ENCODE data around the gene RSBN1L.

RSBN1L gene

DNA sequence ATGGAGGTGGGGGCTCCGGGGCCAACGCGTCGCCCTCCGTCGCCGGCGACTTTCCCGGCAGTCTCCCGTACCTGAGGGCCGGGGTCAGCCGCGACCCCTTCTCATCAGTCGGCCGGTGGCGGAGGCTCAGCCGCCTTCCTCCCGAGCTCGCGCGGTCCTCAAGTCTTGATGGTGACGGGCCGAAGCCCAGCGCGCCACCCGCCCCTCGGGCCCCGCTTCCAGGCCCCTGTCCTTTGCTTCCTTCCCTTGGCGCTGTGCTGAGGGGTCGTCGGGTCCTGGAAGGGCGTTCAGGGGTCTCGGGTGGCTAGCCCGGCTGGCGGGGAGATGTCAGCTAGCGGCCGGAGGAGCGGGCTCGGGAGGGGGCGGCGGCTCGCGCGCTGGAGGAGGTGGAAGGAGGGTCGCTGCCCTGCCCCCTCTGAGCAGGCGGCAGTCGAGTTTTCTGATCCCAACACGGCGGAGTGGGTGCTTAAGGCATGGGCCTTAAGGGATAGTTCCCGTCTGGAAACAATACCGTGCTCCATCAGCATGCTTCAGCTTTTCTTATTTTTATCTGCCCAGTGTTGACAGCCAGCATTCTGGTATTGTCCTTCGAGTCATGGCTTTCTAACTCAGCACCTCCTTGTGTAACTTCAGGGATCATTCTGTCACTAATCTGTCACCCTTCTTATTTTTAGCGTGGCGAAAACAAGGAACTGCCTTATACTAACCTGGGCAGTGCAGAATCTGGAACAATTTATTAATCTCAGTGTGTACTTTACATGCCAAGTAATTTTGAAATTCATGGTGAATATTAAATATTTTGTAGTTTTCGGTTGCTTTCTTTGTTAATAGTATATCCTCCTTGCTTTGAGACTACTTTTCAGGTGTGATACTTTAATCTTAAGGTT lies 103.1 kb downstream of the RSBN1L start:
- in situ Hi-C loops (cut with MboI; ENCODE audit: low sequenced_read_pairs) = no loop called here

DNA sequence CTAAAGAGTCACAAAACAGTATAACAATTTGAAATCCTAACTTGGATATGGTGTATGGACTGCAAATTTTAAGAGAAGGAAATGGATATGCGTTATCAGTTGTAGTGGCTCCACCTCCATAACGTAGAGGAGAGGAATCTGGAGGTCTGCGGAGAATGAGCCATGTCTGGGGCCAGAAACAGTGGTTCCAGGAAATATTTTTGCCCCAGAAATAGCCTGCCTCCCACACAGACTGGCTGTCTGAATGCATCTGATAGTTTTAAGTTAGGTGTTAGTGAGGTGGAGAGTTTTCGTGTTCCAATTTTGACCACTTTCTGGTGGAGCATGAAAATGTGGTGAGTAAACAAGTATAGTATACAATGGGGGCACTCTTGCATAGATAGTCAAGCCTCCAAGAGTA lies 103.9 kb downstream of the RSBN1L start:
- in situ Hi-C loops (cut with MboI; ENCODE audit: low sequenced_read_pairs) = no loop called here

DNA sequence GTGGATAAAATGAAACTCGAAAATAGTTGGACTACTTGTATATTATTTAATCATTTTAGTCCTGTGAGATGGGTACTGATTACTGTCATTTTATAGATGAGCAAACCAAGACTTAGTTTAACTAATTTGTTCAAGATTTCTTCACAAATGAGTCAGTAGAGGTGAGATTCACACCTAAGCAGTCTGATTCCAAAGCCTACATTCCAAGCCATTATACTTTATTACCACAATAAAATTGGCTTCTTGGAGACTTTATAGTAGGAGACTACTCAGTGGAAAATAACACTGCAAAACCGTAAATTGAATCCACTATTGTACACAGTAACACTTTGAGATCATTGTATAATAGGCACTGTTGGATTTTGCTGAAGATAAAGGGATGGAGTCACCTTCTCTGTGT lies 104.5 kb downstream of the RSBN1L start:
- in situ Hi-C loops (cut with MboI; ENCODE audit: low sequenced_read_pairs) = no loop called here

DNA sequence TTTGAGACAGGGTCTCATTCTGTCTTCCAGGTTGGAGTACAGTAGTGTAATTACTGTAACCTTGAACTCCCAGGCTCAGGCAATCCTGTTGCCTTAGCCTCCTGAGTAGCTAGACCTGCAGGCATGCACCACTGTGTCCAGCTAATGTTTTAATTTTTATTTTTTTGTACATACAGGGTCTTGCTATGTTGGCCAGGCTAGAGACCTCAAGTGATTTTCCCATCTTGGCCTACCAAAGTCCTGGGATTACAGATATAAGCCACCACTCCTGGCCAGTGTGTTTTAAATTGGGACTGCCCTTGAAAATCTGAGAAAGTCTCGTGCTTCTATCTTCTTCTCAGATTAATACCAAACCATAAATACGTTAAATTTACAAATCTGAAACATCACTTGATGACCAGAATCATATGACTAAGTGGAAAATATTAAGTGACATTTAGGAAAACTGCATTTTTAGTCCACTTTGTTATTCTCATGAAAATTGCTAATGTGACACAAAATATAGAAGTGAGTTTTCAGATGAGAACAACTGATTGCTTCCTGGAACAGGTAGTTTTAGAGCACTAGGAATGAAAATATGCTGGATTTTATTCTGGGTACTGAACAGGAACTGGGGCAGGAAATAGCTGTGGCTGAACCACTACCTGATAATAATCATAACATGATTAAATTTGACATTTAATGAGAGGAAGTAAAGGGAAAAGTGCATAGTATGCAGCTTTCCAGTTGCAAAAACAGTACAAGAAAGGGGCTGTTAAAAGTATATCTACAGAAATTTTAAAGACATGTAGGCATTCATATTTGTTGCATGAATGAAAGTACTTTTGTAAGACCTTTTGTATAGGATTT lies 106.5 kb downstream of the RSBN1L start:
- in situ Hi-C loops (cut with MboI; ENCODE audit: low sequenced_read_pairs) = no loop called here

DNA sequence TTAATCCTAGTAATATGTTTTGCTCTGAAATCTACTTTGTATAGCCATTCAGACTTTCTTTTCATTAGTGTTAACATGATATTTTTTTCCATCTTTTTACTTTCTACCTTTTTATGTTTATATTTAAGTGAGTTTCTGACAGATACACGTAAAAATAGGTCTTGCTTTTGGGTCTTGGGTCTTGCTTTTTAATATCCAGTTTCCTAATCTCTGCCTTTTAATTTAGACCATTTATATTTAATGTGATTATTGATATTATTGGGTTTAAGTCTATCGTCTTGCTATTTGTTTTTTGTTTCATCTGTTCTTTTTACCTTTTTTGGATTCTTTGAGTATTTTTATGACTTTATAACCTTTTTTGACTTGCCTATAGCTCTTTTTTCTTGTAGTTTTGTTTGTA lies 110.2 kb downstream of the RSBN1L start:
- in situ Hi-C loops (cut with MboI; ENCODE audit: low sequenced_read_pairs) = no loop called here

DNA sequence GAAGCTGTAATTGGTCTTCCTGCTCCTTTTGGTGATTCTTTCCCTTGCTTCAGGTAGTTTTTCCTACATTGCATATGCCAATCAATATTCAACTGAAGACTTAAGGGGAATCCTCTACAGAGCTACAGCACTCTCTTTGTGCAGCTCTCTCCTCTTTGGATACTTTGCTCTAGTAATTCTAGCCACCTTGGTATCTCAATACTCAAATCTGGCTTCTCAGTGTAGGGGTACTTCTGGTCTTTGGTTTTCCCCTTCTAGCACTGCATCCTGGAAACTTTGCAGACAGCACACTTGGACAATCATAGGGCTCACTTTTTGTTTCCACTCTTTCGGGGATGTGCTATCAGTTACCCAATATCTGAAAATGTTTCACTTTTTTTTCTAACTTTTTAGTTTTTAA lies 112.3 kb downstream of the RSBN1L start:
- in situ Hi-C loops (cut with MboI; ENCODE audit: low sequenced_read_pairs) = no loop called here

DNA sequence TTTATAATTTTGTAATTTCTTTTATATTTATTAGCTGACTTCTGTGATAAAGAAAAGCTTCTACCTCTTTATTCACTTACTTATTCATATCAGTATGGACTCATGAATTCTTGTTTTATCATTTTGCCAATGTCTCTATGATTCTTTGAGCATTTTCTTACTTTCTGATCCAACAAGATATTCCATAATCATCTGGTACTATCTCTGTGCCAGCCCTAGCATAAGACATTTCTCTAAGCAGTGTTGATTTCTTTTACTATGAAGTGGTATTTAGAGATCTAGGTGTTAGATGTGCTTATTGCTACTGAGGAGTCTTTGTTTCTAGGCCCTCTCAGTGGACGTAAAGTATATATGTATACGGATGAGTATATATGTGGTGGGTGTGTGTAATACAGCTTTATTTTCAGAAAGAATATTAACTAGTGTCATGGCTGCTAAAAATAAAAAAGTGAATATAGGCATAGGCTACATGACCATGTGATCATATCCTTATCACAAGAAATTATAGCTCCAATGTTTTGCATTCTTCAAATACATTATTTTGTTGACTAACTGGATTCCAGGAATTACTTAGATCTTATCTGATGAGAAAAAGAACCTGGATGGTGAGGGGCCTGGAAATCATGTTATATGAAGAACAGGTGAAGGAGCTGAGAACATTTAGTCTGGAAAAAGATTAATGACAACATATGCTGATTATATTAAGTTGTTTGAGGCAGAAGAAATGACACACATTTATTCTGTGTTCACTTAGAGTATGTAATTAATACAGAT lies 115.4 kb downstream of the RSBN1L start:
- in situ Hi-C loops (cut with MboI; ENCODE audit: low sequenced_read_pairs) = no loop called here

DNA sequence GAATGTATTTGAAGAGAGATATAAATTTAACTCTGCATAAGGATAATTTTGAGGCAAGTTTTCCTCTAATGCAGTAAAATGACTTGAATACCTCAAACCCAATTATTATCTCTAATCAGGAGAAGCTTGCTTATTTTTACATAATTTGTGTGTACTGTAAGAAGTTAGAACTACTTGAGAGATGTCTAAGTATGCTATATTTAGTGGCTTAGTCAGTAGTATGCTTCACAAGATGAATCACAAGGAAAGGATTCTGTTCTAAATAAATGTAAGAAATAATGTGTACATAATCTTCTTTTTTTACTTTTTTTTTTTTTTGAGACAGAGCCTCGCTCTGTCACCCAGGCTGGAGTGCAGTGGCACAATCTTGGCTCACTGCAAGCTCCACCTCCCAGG lies 116.0 kb downstream of the RSBN1L start:
- in situ Hi-C loops (cut with MboI; ENCODE audit: low sequenced_read_pairs) = no loop called here

DNA sequence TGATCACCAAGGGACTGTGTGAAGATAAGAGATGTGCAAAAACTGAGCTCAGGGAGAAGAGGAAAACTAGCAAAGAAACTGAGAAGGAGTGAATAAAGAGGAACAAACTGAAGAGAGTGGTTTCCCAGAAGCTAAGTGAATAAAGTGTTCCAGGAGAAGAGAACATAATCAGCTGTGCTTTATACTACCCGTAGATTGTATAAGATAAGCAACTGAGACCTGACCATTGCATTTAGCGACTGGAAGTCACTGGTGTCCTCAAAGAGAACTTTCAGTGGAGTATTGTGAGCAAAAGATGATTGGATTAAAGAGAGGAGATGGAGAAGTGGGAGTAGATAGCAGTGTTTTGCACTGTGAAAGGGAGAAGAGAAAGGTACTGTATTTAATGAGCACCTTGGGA lies 116.9 kb downstream of the RSBN1L start:
- in situ Hi-C loops (cut with MboI; ENCODE audit: low sequenced_read_pairs) = no loop called here

DNA sequence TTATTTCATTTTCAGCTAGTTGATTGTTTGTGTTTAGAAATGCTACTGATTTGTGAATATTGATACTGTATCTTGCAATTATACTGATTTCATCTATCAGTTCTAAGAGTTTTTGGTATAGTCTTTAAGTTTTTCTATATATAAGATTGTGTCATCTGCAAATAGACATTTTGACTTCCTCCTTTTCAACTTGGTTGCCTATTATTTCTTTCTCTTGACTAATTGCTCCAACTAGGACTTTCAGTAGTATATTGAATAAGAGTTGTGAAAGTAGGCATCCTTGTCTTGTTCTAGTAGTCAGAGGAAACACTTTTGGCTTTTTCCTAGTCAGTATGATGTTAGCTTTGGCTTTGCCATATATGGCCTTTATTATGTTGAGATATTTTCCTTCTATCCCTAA lies 122.8 kb downstream of the RSBN1L start:
- in situ Hi-C loops (cut with MboI; ENCODE audit: low sequenced_read_pairs) = no loop called here

DNA sequence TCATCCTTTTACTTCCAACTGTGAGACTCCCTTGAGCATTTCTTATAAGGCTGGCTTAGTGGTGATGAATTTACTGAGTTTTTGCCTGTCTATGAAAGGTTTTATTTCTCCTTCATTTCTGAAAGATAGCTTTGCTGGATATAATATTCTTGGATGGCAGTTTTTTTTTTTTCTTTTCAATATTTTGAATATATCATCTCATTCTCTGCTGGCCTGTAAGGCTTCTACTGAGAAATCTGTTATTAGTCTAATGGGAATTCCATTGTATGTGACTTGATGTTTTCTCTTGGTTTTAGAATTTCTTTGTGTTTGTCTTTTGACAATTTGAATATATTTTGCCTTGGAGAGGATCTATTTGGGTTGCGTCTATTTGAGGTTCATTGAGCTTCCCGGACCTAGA lies 124.7 kb downstream of the RSBN1L start:
- in situ Hi-C loops (cut with MboI; ENCODE audit: low sequenced_read_pairs) = no loop called here

DNA sequence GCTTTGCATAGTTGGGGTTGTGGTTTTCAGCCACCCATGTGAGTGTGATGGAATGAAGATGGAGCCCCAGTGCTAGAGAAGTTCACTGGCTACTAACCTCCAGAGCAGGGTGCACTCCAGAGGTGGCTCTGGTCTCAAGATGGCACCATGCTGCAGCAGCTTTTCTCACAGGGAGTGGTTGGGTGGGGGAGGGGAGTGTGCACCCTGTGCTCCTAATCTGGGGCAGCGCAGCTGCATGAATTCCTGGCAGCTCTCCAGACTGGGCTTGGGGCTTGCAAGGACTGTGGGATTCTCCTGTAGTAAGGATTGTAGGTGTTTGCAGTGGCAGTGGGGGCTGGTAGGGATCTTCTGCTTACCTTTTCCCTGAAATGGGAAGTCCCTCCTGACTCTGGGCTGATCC lies 126.0 kb downstream of the RSBN1L start:
- in situ Hi-C loops (cut with MboI; ENCODE audit: low sequenced_read_pairs) = no loop called here

DNA sequence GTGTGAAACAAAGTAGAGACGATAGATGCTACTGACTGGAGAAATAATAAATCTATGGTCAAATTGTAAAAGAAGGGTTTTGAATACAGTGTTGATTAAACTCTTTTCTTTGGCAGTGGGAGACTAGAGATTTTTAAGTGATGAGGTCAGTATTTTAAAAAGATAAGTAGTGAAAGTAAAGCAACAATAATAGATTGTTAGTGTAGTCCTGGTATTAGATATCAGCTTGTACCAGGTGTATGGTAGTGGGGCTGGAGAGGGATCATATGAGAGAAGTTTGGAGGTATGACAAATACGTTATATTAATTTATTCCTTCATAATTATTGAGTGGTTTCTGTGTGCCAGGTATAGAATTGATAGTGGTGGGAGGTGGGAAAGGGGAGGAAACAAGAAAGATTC lies 127.5 kb downstream of the RSBN1L start:
- in situ Hi-C loops (cut with MboI; ENCODE audit: low sequenced_read_pairs) = no loop called here

DNA sequence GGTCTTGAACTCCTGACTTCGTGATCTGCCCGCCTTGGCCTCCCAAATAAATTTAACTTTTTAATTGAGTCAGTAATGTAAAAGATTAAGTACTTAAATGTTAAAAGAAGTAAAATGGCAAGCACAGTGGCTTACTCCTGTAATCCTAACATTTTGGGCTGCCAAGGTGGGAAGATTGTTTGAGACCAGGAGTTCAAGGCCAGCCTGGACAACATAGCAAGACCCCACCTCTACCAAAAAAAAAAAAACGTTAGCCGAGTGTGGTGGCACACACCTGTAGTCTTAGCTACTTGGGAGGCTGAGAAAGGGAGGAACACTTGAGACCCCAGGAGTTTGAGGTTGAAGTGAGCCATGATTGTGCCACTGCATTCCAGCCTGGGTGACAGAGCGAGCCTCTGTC lies 128.4 kb downstream of the RSBN1L start:
- in situ Hi-C loops (cut with MboI; ENCODE audit: low sequenced_read_pairs) = no loop called here

DNA sequence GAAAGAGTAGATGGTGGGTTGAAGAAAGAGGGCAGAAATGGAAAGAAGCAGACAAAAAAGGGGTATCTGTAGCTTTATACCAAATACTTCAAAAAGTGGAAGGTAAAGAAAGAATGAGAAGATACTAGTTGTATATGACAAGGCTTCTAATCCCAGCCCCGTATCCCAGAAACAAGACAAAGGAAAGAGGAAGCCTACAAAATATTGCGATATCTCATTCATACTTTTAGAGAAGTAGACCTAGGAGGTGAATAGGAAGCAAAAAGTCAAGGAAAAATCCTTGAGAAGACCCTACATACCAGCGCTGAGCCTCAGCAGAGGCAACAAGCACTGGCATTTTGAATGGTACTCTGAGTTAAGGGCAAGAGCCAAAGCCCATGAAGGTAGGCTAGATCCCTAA lies 128.9 kb downstream of the RSBN1L start:
- in situ Hi-C loops (cut with MboI; ENCODE audit: low sequenced_read_pairs) = no loop called here

DNA sequence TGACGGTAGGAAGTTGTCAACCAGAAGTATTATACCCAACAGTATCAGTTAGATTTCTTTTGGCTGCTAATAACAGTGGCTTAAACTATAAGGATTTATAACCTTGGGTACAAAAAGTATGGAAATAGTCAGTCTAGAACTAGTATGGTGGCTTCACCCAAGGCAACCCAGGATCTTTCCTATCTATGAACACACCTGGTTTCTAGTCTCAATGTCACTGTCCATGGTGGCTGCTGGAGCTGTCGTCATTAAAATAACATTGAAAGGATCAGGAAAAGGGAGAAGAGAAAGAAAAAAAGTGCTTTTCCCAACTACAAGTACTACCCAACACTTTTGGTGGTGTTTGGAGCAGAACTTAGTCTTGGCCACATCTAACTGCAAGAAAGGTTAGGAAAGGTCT lies 130.0 kb downstream of the RSBN1L start:
- in situ Hi-C loops (cut with MboI; ENCODE audit: low sequenced_read_pairs) = no loop called here

DNA sequence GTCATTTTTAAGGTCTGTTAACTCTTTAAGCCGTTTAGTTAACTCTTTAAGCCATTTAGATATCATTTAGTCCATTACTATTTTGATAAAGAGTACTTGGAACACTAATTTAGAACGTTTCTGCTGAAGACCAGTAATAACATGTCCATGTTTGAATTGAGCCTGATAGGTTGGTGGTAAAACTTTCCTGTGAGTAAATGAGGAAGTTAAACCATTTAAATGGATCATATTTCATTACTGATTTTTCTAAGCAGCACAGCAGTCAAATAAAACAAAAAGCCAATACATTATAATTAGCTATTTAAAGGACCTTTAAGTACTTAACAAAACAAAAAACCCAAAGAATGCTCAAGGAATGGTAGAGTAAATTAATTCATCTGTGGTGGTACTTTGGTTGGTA lies 131.7 kb downstream of the RSBN1L start:
- in situ Hi-C loops (cut with MboI; ENCODE audit: low sequenced_read_pairs) = no loop called here

DNA sequence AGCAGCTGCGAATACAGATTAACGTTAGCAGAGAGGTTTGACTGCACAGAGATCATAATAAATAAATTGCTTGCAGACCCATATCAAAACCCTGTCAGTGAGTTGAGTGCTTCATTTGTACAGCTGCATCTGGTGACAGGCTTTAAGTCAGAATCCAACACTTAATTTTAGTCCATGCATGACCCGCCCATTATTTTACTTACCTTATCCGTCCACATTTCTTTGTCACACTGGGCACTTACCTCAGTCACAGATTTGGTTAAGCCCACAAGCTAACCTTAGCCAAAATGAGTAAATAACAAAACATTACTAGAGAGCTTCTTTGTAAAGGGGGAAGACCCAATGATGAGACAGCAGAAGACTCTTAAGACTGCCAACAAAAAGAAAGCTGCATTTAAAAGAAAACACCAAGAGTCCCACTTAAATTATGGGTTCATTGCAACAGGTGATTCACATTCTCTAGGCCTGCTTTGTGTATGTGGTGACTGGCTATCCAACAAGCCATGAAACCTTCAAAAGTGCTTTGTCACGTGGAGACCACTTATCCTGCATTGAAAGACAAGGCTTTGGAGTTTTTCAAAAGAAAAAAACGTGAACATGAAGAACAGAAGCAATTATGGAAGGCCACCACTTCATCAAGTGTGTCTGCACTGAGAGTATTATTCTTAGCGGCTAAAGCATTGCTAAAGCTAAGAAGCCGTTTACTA lies 134.5 kb downstream of the RSBN1L start:
- in situ Hi-C loops (cut with MboI; ENCODE audit: low sequenced_read_pairs) = no loop called here

DNA sequence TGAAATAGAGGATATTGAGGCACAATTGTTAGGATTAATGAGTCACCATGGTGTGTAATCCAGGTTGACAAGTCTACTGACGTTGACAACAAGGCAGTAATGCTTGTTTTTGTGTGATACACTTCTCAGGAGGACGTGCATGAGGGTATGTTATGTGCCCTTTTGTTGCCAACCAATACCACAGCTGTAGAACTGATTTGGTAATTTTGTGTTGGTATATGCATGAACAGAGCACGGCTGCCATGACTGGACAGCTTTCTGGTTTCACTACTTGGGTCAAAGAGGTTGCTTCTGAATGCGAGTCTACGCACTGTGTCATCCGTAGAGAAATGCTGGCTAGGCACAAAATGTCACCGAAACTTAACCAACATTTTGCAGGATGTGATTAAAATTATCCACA lies 135.2 kb downstream of the RSBN1L start:
- in situ Hi-C loops (cut with MboI; ENCODE audit: low sequenced_read_pairs) = no loop called here

DNA sequence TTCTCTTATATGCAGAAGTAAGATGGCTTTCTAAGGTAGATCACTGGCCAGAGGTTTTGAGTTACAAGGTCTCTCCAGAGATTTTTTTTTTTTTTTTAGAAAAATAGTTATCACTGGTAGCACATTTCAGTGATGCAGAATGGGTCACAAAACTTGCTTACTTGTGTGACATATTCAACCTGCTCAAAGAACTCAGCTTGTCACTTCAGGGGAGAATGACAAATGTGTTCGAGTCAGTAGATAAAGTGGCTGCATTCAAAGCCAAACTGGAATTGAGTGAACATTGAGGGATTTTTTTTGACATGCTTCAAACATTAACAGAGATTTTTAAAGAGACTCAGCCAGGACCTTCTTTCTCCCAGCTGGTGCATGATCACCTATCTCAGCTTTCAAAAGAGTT lies 135.7 kb downstream of the RSBN1L start:
- in situ Hi-C loops (cut with MboI; ENCODE audit: low sequenced_read_pairs) = no loop called here

All from hTERT RPE-1 (cell line).